ENCODE measurements around the gene CXCL1.

The CXCL1 gene

DNA sequence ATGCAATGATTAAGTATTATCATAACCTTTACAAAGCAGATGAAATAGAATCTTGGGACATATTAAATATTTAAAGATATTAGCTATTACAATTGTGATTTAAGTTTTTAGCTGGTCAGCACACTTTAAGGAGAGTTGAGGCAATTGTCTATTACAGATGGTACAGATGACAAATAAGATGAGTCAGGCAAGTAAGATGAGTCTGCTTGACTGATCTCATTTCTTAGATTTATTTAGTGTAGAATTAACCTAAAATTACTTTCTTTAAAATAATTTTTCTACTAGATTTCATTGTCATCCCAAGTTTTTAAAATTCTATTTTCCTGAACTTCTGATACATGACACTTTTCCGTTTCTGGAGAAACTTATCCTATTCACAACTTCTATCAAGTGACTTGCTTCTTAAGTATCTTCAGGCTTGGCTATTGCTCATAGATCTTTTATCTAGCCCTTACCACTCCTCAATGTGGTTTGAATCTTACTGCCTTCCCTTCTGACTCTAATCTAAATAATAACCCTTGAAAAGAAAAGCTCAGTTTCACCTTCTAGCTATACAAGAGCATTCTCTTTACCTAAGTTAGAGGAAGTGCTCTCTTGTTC lies 32.9 kb downstream of the CXCL1 start:
- H3K4me3 ChIP-seq (ENCODE audit: low read length), result no peak overlapping the region
- no peak for DNase-seq (ENCODE audit: low read depth, low spot score)

- no peak overlapping the region for H3K4me3 ChIP-seq (ENCODE audit: low read length)
- DNase-seq (ENCODE audit: low read depth, low spot score), result no peak
Observed at GRCh38 chr4:73902817-73903547, 33.8 kb downstream of the CXCL1 start.

- no peak for DNase-seq (ENCODE audit: low read depth, low spot score)
- H3K4me3 ChIP-seq (ENCODE audit: low read length), result no peak overlapping the region
Observed at GRCh38 chr4:73904491-73904890, 35.3 kb downstream of the CXCL1 start.

GRCh38 chr4:73908965-73909364 lies 39.8 kb downstream of the CXCL1 start:
- DNase-seq (ENCODE audit: low read depth, low spot score), result no peak

GRCh38 chr4:73911746-73912145 lies 42.6 kb downstream of the CXCL1 start:
- no peak overlapping the region for H3K4me3 ChIP-seq (ENCODE audit: low read length)

More at GRCh38 chr4:73908965-73909364, 39.8 kb downstream of the CXCL1 start:
- no peak overlapping the region for H3K4me3 ChIP-seq (ENCODE audit: low read length)

DNA sequence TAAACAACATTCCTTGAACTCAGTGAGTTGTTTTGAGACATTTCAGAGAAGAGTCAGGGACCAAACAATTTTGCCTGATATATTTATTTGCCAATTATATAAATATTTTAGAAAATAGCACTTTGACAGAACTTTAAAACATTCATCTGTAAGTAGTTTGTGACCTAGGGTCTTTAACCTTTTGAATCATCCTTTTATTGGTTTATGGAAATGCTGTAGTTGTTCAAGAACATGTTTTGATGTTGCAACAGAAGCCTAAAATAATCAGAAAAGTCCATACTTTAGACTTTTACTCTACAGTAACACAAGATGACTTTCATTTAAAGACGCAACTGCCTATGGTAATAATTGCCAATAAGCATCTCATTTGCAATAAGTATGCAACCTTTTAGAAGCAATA lies 43.0 kb downstream of the CXCL1 start:
- H3K4me3 ChIP-seq (ENCODE audit: low read length), result no peak overlapping the region
- no peak for DNase-seq (ENCODE audit: low read depth, low spot score)

More at GRCh38 chr4:73911746-73912145, 42.6 kb downstream of the CXCL1 start:
- no peak for DNase-seq (ENCODE audit: low read depth, low spot score)

DNA sequence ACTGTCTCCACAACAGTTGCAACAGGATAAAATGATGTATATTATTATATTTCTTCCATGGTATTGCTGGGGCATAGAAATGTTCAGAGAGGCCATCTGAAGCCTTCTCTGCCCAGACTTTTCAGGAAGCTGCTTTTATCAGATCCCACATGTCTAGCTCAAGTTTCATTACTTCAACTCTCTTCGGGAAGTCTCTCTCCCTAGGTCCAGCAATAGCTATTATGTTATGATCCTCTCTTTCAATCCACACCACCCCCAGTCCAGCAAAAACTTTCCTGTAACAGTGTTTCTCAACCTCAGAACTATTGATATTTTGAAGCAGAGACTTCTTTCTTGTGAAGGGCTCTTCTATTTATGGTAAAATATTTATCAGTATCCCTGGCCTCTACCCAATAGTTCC lies 44.9 kb downstream of the CXCL1 start:
- no peak overlapping the region for H3K4me3 ChIP-seq (ENCODE audit: low read length)
- DNase-seq (ENCODE audit: low read depth, low spot score), result no peak

DNA sequence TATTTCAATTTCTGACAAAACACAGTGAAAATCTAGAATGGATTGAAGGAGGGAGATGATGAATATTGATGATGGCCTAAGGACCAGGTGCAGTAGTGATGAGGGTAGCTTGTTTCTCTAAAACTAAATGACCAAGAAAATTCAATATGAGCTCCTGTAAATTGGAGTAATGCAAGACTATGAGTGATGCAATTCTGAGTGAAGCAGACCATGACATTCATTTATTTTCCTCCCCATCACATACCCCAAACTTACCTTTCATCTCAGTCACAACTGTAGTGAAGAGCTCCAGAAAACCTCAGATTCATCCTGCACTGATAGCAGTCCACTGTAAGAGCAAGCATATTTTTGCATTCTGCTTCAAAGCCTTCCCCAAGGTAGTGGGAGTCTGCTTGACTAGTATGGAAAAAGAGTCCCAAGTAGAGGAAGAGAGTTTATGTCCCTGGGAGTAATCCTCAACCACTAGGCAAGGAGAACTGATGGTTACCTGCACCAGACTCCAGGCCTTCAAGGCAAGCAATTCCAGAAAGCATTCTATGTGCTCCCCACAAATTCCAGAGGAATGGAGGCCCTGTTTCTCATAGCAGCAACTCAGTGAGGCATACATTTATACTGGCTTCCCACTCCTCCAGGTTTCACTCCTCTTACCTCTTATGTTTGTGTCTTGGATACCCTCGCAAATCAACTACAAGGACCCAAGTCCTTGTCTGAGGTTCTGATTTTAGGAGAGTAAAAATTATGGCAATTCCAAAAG lies 47.2 kb downstream of the CXCL1 start:
- no peak overlapping the region for H3K4me3 ChIP-seq (ENCODE audit: low read length)
- DNase-seq (ENCODE audit: low read depth, low spot score), result no peak

GRCh38 chr4:73917081-73917501 lies 47.9 kb downstream of the CXCL1 start:
- no peak for DNase-seq (ENCODE audit: low read depth, low spot score)
- H3K4me3 ChIP-seq (ENCODE audit: low read length), result no peak overlapping the region

DNA sequence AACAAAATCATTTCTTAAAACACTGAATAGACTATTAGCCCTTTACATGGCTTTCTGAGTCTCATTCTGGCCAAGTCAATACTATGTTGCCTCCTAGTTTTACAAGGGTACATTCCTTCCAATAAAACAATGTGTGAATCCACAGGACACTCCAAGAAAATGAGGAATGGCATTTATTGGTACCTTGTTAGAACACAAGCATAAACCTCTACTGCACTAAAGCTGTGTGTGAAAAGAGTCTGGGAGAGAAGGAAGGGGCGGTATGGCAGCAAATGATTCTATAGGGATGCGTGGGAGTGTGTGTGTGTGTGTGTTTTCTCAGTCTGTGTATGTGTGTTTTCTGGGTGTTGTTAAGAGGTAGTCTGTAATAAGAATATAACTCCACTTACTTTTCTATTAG lies 48.9 kb downstream of the CXCL1 start:
- H3K4me3 ChIP-seq (ENCODE audit: low read length), result no peak overlapping the region
- DNase-seq (ENCODE audit: low read depth, low spot score), result no peak

DNA sequence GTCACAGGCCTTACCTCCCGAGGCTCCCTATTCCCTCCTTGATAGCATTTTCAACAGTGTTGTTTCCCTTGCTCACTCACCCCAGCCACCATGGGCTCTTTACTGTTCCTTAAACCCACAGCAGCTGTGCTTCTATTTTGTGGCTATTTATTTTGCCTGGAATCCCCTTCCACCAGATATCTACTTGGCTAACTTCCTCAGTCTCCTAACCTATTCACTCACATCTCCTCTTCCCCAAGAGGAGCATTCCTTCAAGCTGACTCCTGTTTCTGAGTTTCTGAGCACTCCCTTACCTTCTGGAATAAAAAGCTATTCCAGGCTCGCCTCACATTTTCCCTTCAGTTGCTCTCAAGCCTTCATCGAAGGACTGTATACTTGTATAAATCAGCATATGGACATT lies 50.5 kb downstream of the CXCL1 start:
- H3K4me3 ChIP-seq (ENCODE audit: low read length), result no peak overlapping the region
- no peak for DNase-seq (ENCODE audit: low read depth, low spot score)

Measured in Jurkat, Clone E6-1 (cell line).